NCI-H524 (cell line): ENCODE measurements around the gene PRM3.

Source experiments
- DNase-seq, 2 experiments: peaks; one replicate each; lab custom pipeline; 2025; lab: John Stamatoyannopoulos, UW

PRM3 gene

DNA sequence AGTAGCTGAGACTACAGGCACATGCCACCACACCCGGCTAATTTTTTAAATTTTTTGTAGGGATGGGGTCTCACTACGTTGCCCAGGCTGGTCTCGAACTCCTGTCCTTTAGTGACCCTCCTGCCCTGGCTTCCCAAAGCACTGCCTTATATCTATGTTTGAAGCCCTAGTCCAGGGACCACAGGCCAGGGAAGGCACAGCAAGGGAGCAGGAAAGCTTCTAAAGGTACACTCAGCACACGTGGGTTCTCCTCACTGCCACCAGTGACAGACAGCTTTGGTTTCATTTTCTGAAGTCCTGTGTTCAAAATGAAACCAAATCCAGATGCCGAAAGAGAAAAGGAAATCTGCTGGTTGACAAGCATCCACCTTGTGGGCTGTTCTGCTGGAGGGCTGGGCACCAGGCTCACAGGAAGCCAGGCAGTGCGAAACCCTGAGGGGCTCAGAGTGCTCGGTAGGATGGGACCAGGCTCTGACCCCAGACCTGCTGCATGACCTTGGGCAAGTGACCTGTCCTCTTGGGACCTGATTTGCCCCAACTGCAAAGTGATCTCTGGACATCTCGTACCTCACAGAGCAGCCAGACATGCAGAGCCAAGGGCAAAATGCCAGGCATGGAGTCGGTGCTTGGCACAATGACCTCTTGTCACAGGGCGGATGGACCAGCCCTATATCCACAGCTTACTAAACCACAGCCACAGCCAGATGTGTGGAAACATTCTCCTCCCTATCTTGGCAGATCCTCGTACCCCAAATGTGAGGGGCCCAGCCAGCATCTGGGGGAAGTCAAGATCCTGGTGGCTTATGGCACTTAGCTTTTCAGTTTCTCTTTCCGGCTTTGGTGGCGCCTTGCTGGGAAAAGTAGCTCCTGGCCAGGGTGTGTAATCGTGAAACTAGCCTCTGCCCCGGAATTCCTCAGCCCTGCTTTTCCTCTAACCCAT lies 14.6 kb downstream of the PRM3 start:
- DNase-seq: no peak

DNA sequence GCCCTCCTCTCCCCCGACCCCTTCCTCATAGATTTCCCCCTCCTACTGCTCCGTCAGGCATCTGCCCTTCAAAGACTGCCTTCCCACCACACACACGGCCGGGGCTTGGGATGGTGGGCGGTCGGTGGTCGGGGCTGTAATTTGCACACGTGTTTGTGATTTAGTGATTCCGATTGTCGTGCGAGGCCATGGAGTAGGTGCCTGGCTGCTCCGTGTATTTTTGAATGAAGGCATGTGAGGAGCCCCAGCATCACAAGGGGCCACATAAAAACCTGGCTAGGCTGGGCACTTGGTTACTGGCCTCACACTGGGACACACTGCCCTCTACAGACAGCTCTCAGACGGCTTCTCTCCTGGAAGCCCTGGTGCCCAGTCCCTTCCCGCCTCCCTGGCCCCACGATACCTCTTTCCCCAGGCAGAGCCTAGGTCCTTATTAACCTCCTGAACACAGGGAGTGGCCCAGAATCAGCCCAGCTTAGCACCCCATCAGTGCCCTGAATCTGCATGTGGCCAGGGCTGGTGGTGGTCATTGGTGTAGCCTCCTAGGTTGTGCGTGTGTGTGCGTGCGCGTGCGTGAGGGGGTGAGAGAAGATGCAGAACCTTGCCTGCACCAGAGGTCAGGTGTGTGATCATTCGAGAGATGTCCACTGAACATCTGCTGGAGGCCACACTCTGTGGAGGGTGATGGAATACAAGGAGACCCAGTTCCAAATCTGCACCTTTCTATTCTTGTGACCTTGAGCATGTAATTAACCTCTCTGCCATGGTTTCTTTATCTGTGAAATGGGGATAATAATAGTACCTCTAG lies 16.1 kb downstream of the PRM3 start:
- peak; percentile 87 to 91 for DNase-seq

DNA sequence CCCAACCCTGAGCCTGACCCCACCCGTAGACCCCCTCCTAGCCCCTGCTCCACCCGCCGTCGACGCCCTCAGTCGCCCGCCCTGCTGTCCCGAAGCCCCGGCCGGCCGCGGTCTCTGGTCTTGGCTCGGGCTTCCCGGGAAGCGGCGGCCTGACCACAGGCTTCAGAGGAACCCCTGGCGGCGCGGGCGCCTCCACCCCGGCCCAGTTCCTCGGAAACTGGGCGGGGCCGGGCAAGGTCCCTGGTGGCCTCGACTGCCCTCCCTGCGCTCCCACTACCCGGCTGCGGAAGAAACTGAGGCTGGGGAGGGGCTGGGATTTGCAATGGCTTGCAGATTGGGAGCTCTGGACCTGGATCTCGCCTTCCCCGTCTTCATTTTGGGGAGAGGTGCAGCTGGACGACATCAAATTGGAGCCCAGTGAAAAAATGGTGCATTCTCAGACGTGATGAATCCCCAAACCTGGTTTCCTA lies 16.7 kb downstream of the PRM3 start:
- DNase-seq: peak in 1 of 2 experiments; percentile 51

GRCh38 chr16:11255737-11256660 lies 17.4 kb downstream of the PRM3 start, which contains the start of gene SOCS1:
TSS of gene SOCS1 (minus strand) at chr16:11256204. CDS start at chr16:11255478, 726 bp downstream.
- DNase-seq: peak; percentile 61 to 88

DNA sequence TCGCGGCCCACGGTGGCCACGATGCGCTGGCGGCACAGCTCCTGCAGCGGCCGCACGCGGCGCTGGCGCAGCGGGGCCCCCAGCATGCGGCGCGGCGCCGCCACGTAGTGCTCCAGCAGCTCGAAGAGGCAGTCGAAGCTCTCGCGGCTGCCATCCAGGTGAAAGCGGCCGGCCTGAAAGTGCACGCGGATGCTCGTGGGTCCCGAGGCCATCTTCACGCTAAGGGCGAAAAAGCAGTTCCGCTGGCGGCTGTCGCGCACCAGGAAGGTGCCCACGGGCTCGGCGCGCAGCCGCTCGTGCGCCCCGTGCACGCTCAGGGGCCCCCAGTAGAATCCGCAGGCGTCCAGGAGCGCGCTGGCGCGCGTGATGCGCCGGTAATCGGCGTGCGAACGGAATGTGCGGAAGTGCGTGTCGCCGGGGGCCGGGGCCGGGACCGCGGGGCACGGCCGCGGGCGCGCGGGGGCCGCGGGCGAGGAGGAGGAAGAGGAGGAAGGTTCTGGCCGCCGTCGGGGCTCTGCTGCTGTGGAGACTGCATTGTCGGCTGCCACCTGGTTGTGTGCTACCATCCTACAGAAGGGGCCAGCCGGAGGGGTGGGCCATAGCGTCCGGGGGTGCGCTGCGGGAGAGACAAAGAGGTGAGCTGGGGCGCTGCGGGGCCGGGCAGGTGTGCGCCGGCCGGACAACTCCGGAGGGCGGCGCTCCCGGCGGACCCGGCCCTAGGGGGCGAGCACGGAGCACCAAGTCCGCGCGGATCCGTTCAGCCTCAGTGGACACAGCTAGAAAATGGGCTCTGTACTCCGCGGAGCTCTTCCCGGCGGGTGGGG lies 18.3 kb downstream of the PRM3 start:
- peak in 1 of 2 experiments; percentile 56 for DNase-seq

- DNase-seq: peak in 1 of 2 experiments; percentile 39
Observed at GRCh38 chr16:11253995-11254912, 19.2 kb downstream of the PRM3 start.

GRCh38 chr16:11253009-11253994 lies 20.1 kb downstream of the PRM3 start:
- no peak for DNase-seq

GRCh38 chr16:11252482-11252931 lies 20.9 kb downstream of the PRM3 start:
- no peak for DNase-seq

DNA sequence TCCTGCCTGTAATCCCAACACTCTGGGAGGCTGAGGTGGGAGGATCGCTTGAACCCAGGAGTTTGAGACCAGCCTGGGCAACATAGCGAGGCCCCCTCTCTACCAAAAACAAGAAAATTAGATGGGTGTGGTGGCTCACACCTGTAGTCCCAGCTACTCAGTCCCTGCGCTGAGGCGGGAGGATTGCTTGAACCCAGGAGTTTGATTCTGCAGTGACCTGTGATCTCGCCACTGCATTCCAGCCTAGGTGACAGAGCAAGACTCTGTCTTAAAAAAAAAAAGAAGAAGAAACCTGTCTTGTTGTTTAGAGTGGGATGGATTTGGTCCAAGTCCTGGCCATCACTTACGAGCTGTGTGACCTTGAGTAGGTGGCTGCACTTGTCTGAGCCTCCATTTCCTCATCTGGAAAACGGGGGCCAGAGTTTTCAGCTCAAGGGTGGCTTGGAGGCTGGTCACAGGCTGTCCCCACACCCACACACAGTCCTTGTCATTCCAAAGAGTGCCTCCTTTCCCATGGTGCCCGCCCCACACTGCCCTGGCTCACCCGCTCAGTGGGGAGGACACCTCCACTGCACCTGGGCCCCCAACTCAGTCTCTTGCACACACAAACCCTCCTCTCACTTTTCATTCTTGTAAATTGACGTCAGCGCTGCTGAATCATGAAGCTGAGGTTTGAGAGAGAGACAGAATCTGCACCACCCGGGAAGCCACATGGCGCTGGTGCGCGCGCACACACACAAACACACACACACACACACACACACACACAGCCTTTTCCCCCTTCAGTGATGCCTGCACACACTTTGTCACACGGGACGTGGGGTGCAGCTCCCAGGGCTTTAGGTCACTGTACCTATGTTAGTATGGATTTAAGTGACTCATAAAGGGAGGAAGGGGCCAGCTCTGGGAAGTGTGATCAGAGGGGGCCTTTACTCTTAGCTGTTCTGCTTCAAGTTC lies 21.6 kb downstream of the PRM3 start:
- DNase-seq: peak in 1 of 2 experiments; percentile 20

GRCh38 chr16:11250786-11251524 lies 22.5 kb downstream of the PRM3 start:
- no peak for DNase-seq

DNA sequence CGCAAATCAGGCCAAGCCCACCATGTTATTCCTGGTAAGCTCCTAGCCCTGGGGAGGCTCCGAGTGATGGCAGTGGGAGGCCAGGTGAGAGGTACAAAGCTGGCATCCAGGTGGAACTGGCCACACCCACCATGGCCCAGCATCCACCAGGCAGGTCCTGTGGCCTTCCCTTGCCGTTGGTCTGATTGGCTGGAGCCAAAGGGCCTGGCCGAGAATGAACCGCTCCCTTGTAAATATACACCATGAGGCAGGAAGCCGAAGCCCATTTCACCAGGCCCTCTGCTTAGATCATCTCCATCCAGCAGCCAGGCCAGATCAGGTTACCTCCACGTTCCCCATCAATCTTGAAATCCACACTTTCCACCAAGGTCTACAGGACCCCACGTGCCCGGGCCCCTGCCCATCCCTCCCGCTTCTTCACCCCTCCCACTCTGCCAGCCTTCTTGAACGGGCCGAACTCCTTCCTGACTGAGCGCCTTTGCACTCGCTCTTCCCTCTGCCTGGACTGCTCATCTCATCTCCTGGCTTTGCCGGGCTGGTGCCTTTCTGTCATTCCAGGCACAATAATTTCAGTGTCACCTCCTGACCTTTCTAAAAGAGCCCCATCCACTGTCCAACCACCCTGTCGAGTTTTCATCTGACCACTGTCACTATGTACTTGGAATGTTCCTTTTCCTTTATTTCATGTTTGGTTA lies 23.2 kb downstream of the PRM3 start:
- DNase-seq: peak in 1 of 2 experiments; percentile 36

DNA sequence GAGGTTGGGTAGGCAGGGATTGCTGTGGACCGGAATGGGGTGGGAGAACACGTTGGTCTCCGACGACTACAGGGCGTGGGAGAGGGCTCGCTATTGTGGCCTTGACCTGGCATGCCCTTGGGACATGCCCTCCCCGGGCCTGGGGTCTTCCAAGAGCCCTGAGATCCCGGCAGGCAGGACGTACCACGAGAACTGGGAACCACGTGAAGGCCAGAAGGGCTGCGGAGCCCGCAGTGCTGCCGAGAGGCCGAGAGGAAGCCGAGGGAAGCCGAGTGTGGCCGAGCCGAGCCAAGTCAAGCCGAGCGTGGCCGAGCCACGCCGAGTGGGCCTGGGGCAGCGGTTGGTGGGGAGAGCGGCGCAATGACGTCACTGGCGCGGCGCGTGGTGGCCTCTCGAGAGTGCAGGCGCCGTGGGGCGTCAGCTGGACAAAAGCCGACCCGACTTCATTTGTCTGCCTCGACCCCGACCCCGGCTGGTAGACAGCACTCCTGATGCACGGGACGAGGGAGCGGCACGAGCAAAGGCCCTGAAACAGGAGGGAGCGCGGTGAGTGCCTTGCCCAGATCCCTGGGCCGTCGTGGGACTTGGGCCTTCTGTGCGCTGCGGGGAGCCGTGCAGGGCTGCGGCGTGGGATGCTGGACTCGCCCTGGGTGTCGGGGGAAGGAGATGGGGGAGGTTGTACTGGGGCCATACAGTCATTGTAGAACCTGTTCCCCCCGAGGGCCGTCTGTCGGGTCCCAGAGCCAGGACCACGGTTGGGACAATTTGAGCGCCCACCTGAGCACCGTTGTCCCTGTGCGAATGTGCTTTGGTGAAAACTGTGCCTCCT lies 24.0 kb downstream of the PRM3 start:
- DNase-seq: no peak

DNA sequence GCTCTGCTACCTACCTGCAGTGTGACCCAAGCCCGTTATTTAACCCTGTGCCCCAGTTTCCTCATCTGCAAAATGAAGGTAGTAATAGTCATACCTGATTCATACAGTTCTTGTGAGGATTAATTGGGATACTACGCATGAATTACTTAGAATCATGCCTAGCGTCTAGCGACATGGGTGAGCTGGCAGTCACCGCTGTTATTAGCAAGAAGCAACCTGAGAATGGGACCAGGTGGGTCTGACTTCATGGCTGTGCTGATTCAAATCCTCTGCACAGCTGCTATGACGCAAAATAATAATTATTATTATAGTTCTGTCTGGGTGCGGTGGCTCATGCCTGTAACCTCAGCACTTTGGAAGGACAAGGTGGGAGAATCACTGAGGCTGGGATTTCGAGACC lies 25.3 kb downstream of the PRM3 start:
- peak; percentile 15 to 68 for DNase-seq

GRCh38 chr16:11245988-11246387 lies 27.4 kb downstream of the PRM3 start:
- DNase-seq: no peak
